Glutamatergic neuron (in vitro differentiated cells): ENCODE measurements around the gene DBET. TPM values are rescaled to one million over a fixed set of nuclear protein-coding genes. Genes with fewer than 3 reads are reported as not detected.
"Not testable (repeated sequence)": the region's sequence is repeated elsewhere in the genome, so short reads cannot be mapped to it uniquely, and the experiment has no call there.

Experiments
- DNase-seq: peaks from one replicate; pipeline ENCODE4 v3.0.0; 2022
- H3K27ac Mint-ChIP-seq: one replicate; pipeline ENCODE4 v1.8.0; 2020; ENCODE audit warnings: mild to moderate bottlenecking, mixed read lengths, inconsistent platforms; ENCODE audit not compliant: unreplicated experiment
- H3K27me3 Mint-ChIP-seq: one replicate; pipeline ENCODE4 v1.8.0; 2020; ENCODE audit warnings: mild to moderate bottlenecking, moderate library complexity, mixed read lengths, inconsistent platforms; ENCODE audit not compliant: unreplicated experiment
- H3K36me3 Mint-ChIP-seq: one replicate; pipeline ENCODE4 v1.8.0; 2020; ENCODE audit warnings: mild to moderate bottlenecking, mixed read lengths, inconsistent platforms; ENCODE audit not compliant: unreplicated experiment
- H3K4me1 Mint-ChIP-seq: one replicate; pipeline ENCODE4 v1.8.0; 2020; ENCODE audit warnings: mild to moderate bottlenecking, low read depth, mixed read lengths, inconsistent platforms; ENCODE audit not compliant: unreplicated experiment
- H3K4me3 Mint-ChIP-seq: one replicate; pipeline ENCODE4 v1.8.0; 2020; ENCODE audit warnings: mild to moderate bottlenecking, mixed read lengths, inconsistent platforms; ENCODE audit not compliant: unreplicated experiment
- H3K9me3 Mint-ChIP-seq: one replicate; pipeline ENCODE4 v1.8.0; 2020; ENCODE audit warnings: mild to moderate bottlenecking, moderate library complexity, mixed read lengths, inconsistent platforms; ENCODE audit not compliant: unreplicated experiment
- total RNA-seq: library from RNA; stranded (reverse); fragmentation: NEBNext Ultra II Directional; extraction: Animal tissue kit (Norgen Biotek cat#: 25700); gene quantifications from one replicate; pipeline ENCODE4 v1.2.1, GENCODE V29; 2021; ENCODE audit not compliant: unreplicated experiment
- TF ChIP-seq, protein P1 (sequence below): fragments of 200-600 bp; sonication (generic); IDR thresholded peaks from one replicate; pipeline ENCODE4 v1.5.0; 2021; ENCODE audit not compliant: partially characterized antibody, unreplicated experiment

Gene DBET
- total RNA-seq, 1 donor from 2014 or later, result 1.4 TPM

DNA sequence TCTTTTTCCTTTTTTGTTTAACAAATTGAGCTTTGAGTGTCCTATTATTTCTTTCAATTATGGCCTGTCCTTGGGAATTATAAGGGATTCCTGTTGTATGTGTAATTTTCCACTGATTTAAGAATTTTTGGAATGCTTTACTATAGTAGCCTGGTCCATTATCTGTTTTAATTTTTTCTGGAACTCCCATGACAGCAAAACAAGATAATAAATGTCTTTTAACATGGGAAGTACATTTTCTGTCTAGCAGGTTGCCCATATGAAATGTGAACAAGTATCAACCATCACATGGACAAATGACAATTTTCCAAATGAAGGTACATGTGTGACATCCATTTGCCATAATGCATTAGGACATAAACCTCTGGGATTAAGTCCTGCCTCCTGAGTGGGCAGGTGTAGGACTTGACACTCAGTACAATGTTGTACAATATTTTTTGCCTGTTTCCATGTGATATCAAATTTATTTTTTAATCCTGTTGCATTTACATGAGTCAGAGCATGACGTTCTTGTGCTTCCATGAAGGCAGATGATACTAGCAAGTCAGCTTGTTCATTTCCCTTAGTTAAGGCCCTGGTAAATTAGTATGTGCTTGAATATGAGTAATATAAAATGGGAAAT, 45.2 kb downstream of the DBET start:
- not testable (repeated sequence) for H3K27ac Mint-ChIP-seq, H3K27me3 Mint-ChIP-seq, H3K4me1 Mint-ChIP-seq, H3K36me3 Mint-ChIP-seq, H3K9me3 Mint-ChIP-seq, H3K4me3 Mint-ChIP-seq, DNase-seq

- not testable (repeated sequence) for H3K4me3 Mint-ChIP-seq, H3K27ac Mint-ChIP-seq, H3K4me1 Mint-ChIP-seq, H3K9me3 Mint-ChIP-seq, H3K36me3 Mint-ChIP-seq, DNase-seq, H3K27me3 Mint-ChIP-seq
Observed at GRCh38 chr4:190110033-190110432, 45.7 kb downstream of the DBET start.

GRCh38 chr4:190110570-190111295, 46.4 kb downstream of the DBET start:
- H3K27me3 Mint-ChIP-seq, H3K4me3 Mint-ChIP-seq, H3K4me1 Mint-ChIP-seq, H3K27ac Mint-ChIP-seq, DNase-seq, H3K9me3 Mint-ChIP-seq, H3K36me3 Mint-ChIP-seq: not testable (repeated sequence)
- TF ChIP-seq, protein P1, sequence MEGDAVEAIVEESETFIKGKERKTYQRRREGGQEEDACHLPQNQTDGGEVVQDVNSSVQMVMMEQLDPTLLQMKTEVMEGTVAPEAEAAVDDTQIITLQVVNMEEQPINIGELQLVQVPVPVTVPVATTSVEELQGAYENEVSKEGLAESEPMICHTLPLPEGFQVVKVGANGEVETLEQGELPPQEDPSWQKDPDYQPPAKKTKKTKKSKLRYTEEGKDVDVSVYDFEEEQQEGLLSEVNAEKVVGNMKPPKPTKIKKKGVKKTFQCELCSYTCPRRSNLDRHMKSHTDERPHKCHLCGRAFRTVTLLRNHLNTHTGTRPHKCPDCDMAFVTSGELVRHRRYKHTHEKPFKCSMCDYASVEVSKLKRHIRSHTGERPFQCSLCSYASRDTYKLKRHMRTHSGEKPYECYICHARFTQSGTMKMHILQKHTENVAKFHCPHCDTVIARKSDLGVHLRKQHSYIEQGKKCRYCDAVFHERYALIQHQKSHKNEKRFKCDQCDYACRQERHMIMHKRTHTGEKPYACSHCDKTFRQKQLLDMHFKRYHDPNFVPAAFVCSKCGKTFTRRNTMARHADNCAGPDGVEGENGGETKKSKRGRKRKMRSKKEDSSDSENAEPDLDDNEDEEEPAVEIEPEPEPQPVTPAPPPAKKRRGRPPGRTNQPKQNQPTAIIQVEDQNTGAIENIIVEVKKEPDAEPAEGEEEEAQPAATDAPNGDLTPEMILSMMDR, result peak; percentile 40

DNA sequence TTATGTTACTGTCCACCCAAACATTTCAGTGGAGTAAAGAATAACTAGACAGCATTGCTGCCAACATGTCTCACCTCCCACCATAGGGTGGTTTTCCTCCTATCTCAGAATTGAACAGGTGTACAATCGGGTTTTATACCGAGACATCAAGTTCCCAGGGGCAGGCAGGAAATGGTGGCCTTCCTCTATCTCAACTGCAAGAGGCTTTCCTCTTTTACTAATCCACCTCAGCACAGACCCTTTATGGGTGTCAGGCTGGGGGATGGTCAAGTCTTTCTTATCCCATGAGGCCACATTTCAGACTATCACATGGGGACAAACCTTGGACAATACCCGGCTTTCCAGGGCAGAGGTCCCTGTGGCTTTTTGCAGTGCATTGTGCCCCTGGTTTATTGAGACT, 48.6 kb downstream of the DBET start:
- H3K27ac Mint-ChIP-seq, H3K4me1 Mint-ChIP-seq, H3K27me3 Mint-ChIP-seq, H3K9me3 Mint-ChIP-seq, H3K4me3 Mint-ChIP-seq, H3K36me3 Mint-ChIP-seq, DNase-seq: not testable (repeated sequence)

- not testable (repeated sequence) for DNase-seq, H3K27me3 Mint-ChIP-seq, H3K4me3 Mint-ChIP-seq, H3K27ac Mint-ChIP-seq, H3K4me1 Mint-ChIP-seq, H3K36me3 Mint-ChIP-seq, H3K9me3 Mint-ChIP-seq
Observed at GRCh38 chr4:190114991-190115390, 50.7 kb downstream of the DBET start.

Other genes with a start within 250 kb of the DBET start
- gene FRG1, start 123.6 kb upstream of the DBET start, total RNA-seq, result 46.0 TPM
- gene FRG2, start 37.2 kb upstream of the DBET start, total RNA-seq, result not detected
- gene DUX4, start 109.3 kb downstream of the DBET start, total RNA-seq, result 1.2 TPM